IPS-18a (cell line): ENCODE results near the gene HLA-DQB1.
A peak's percentile ranks its signal among the peaks of the same experiment; 100 is the strongest.
"Not testable (repeated sequence)": the region's sequence is repeated elsewhere in the genome, so short reads cannot be mapped to it uniquely, and the experiment has no call there.

ENCODE experiments used
- H3K27ac ChIP-seq: one replicate; pipeline ENCODE4 v1.5.1; 2013; ENCODE audit warnings: low read length
- H3K27me3 ChIP-seq: one replicate; pipeline ENCODE4 v1.6.1; 2013; ENCODE audit warnings: mild to moderate bottlenecking, low read length; ENCODE audit not compliant: control insufficient read depth, insufficient read depth
- H3K36me3 ChIP-seq: one replicate; pipeline ENCODE4 v1.6.1; 2013; ENCODE audit warnings: low read depth, low read length; ENCODE audit not compliant: control insufficient read depth
- H3K4me1 ChIP-seq: one replicate; pipeline ENCODE4 v1.6.1; 2013; ENCODE audit warnings: low read depth, low read length; ENCODE audit not compliant: control insufficient read depth
- H3K4me3 ChIP-seq: one replicate; pipeline ENCODE4 v1.5.1; 2013; ENCODE audit warnings: low read length
- H3K9ac ChIP-seq: one replicate; pipeline ENCODE4 v1.6.1; 2013; ENCODE audit warnings: mild to moderate bottlenecking, low read length, moderate library complexity
- H3K9me3 ChIP-seq: one replicate; pipeline ENCODE4 v1.6.1; 2013; ENCODE audit warnings: low read depth, low read length; ENCODE audit not compliant: control insufficient read depth

Gene HLA-DQB1

DNA sequence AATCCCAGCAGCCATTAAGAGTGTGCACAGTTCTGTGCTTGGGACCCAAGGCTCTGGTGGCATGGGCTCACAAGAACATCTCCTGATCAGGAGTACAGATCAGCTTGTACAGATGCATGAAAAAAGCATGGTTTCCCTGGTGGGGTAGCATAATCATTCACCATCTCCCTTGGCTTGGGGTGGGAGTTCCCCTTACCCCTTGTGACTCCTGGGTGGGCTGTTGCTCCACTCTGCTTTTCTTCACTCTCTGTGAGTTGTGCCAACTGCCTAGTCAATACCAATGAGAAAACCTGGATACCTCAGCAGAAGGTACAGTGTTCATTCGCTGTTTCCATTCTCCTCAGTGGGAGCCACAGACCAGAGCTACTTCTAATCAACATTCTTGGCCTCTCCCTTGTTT, 13.6 kb upstream of the HLA-DQB1 start:
- Histone ChIP-seq H3K9me3 (no peaks in the 10 kb centered on the region), H3K27ac (no peak overlapping the region), H3K4me3 (no peak overlapping the region), H3K4me1 (no peaks in the 10 kb centered on the region), H3K9ac (no peak overlapping the region), H3K36me3 (no peaks in the 10 kb centered on the region), H3K27me3 (no peaks in the 10 kb centered on the region)

DNA sequence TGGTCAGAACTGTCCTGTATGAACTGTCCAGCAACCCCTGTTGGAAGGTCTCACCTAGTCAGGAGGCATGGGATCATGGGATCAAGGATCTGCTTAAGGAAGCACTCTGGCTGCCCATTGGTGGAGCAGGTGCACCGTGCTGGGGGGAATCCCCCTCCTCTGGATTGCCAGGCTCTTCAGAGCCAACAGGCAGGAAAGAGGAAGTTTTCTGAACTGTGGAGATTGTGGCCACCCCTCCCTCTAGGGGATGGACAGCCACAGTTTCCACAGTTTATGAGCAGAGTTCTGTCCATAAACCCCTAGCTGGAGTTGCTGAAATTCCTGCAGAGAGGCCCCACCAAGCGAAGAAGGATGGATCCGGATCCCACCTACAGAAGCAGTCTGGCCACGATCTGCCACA, 13.0 kb upstream of the HLA-DQB1 start:
- H3K4me3 ChIP-seq, result no peak overlapping the region
- H3K36me3 ChIP-seq, result no peaks in the 10 kb centered on the region
- no peaks in the 10 kb centered on the region for H3K9me3 ChIP-seq
- no peaks in the 10 kb centered on the region for H3K27me3 ChIP-seq
- no peak overlapping the region for H3K27ac ChIP-seq
- no peaks in the 10 kb centered on the region for H3K4me1 ChIP-seq
- H3K9ac ChIP-seq, result no peak overlapping the region

DNA sequence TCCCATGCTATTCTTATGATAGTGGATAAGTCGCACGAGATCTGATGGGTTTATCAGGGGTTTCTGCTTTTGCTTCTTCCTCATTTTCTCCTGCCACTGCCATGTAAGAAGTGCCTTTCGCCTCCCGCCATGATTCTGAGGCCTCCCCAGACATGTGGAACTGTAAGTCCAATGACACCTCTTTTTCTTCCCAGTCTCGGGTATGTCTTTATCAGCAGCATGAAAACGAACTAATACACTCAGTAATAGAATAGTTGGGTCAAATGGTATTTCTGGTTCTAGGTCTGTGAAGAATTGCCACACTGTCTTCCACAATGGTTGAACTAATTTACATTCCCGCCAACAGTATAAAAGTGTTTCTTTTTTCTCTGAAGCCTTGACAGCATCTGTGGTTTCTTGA, 7.7 kb upstream of the HLA-DQB1 start:
- not testable (repeated sequence) for H3K27ac ChIP-seq, H3K4me3 ChIP-seq, H3K36me3 ChIP-seq, H3K9ac ChIP-seq, H3K4me1 ChIP-seq, H3K9me3 ChIP-seq, H3K27me3 ChIP-seq

DNA sequence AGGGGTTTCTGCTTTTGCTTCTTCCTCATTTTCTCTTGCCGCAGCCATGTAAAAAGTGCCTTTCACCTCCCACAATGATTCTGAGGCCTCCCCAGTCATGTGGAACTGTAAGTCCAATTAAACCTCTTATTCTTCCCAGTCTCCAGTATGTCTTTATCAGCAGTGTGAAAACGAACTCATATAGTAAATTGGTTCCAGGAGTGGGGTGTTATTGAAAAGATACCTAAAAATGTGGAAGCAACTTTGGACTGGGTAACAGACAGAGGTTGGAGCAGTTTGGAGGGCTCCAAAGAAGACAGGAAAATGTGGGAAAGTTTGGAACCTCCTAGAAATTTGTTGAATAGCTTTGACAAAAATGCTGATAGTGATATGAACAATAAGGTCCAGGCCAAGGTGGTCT, 5.5 kb upstream of the HLA-DQB1 start:
- H3K4me1 ChIP-seq, H3K4me3 ChIP-seq, H3K27ac ChIP-seq, H3K9me3 ChIP-seq, H3K36me3 ChIP-seq, H3K27me3 ChIP-seq, H3K9ac ChIP-seq: not testable (repeated sequence)

DNA sequence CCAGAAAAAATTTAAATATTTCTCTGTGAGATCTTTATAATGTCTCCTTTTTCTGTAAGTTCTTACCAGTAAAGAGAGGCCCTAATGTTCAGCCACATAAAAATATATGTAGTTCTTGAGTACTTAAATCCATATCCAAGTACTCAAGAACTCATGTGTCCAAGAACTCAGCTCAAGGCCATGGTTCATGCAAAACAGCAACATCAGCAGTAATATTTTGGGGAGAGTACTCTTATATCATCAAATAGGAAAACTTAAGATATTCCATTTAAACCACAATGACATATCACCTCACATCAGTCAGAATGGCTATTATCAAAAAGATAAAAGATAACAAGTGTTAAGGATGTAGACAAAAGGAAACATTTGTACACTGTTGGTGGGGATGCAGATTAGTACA, 3.4 kb upstream of the HLA-DQB1 start:
- Histone ChIP-seq H3K36me3 (no peaks in the 10 kb centered on the region), H3K9ac (no peak overlapping the region), H3K27me3 (peaks cover 10% of the 10 kb centered on the region), H3K9me3 (no peaks in the 10 kb centered on the region), H3K27ac (no peak overlapping the region), H3K4me3 (no peak overlapping the region), H3K4me1 (no peaks in the 10 kb centered on the region)

DNA sequence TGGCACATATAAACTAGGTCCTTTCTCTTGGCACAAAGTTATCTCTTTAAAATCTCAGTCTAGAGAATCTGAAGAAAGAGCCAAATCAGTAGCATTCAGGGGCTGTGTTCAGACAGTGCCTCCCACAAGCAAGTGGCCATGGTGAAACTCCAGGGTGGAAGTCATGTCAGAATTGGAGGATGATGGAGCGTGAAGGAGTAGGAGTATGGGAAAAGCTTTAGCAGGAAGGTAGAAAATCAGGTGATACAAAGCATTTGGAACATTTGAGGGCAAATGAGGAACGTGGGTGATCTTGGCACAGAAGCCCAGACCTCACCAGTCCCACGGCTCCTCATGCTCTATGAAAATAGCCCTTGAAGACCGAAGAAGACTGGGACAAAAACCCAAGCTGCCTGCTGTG, 2.8 kb upstream of the HLA-DQB1 start:
- Histone ChIP-seq H3K4me3 (no peak overlapping the region), H3K9ac (no peak overlapping the region), H3K27ac (no peak overlapping the region), H3K36me3 (no peaks in the 10 kb centered on the region), H3K27me3 (peaks cover 10% of the 10 kb centered on the region), H3K4me1 (no peaks in the 10 kb centered on the region), H3K9me3 (no peaks in the 10 kb centered on the region)

DNA sequence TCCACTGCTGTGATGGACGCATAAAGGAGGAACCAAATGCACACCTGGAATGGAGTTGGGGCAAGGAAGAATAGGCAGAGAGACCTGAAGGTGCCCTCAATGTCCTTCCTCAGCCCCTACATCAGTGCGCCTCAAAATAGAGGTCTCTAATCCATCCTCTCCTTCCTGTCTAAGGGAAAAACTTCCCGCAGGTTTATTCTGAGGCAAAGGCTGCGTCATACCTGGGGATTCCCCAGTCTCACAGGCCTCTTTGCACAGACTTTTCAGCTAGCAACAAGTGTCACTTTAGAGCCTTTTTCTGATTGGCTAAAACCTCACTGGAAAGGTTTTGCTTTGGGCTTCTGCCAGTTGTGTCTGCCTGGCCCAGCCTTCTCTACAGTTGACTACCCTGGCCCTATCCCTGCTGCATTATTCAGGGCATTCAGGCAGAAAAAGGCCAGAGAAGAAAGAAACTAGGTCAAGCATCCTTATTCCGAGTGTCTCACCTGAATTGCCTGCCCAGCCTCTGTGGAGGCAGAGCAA, 1.8 kb upstream of the HLA-DQB1 start:
- Histone ChIP-seq H3K4me3 (no peak overlapping the region), H3K27me3 (peaks cover 10% of the 10 kb centered on the region), H3K36me3 (no peaks in the 10 kb centered on the region), H3K4me1 (no peaks in the 10 kb centered on the region), H3K27ac (no peak overlapping the region), H3K9me3 (no peaks in the 10 kb centered on the region), H3K9ac (no peak overlapping the region)

DNA sequence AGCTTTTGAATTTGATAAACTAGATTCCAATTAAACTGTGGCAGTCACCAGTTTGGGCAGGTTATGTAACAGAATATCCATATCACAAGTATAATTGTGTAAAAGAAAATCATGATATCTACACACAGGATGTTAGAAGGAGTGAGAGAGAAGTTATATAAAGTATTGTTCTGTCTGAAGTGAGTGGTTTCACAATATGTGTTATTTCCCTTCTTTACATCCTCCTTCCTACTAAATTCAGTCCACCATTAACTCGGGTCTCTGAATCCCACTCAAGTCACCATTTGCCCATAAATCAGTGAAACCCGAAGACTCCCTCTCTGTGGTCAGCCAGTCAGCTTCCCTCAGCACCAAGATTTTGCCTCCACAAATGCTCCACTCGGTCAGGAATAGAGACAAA, 796 bp downstream of the HLA-DQB1 start:
- H3K4me1 ChIP-seq, result no peaks in the 10 kb centered on the region
- H3K36me3 ChIP-seq, result no peaks in the 10 kb centered on the region
- H3K4me3 ChIP-seq, result no peak overlapping the region
- H3K27me3 ChIP-seq, result peaks cover 10% of the 10 kb centered on the region
- no peak overlapping the region for H3K9ac ChIP-seq
- no peak overlapping the region for H3K27ac ChIP-seq
- H3K9me3 ChIP-seq, result no peaks in the 10 kb centered on the region

DNA sequence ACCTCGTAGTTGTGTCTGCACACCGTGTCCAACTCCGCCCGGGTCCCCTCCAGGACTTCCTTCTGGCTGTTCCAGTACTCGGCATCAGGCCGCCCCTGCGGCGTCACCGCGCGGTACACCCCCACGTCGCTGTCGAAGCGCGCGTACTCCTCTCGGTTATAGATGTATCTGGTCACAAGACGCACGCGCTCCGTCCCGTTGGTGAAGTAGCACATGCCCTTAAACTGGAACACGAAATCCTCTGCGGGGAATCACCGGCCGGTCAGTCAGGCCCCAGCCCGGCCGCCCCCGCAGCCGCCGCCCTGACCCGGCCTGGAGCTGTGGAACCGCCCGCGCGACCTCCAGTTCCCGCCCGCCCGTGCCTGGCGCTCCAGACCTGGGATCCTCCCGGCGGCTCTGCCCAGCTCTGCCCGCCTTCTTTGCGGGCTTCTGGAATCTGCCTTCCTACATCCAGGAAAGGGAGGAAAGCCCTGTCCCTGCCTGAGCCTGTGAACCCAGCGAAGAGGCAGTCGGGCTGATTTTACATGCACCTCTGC, 1.6 kb downstream of the HLA-DQB1 start:
- Histone ChIP-seq H3K9ac (no peak overlapping the region), H3K4me3 (peak overlapping the region; percentile 17), H3K27me3 (peaks cover 10% of the 10 kb centered on the region)

DNA sequence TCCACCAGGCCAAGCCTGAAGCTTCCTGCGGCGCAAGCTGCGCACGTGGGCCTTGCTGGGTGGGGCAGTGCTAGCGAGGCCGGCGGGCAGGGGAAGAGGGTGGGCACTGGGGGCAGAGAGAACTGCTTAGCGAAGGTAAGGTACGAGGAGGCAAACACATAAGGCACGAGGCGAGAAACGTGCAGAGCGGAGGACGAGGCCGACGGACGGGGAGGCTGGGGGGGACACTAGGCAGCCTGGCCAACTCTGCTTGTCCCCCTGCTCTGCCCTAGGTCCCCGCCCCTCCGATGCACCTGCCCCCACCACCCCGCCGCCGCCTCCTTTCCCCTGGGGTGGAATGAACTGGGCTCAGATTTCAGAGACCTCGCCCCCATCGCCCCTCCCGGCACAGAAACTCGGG, 2.1 kb downstream of the HLA-DQB1 start:
- Histone ChIP-seq H3K4me1 (no peaks in the 10 kb centered on the region), H3K9ac (no peak overlapping the region), H3K9me3 (no peaks in the 10 kb centered on the region), H3K27me3 (peaks cover 10% of the 10 kb centered on the region), H3K4me3 (no peak overlapping the region), H3K27ac (no peak overlapping the region), H3K36me3 (no peaks in the 10 kb centered on the region)

More for the DNA sequence above, 1.6 kb downstream of the HLA-DQB1 start:
- Histone ChIP-seq H3K27ac (no peak overlapping the region), H3K36me3 (no peaks in the 10 kb centered on the region), H3K4me1 (no peaks in the 10 kb centered on the region), H3K9me3 (no peaks in the 10 kb centered on the region)

DNA sequence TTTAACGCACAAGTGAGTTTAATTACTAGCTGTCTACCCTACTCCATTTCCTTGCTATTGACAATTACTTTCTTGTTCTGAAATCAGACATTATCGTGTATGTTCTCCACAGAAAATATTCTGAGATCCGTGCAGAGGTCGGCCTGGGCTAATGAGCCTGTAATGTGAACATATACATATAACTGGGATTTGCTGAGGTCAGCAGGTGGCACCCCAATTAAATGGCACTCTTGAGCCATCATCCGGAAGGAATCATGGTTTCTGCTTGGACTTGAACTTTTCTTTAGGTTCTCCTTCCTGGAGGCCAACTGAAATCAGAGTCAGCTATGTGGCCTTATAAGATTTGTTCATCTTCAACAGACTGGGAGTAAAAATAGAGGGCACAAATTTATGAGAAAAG, 3.6 kb downstream of the HLA-DQB1 start:
- H3K9me3 ChIP-seq, result no peaks in the 10 kb centered on the region
- no peak overlapping the region for H3K4me3 ChIP-seq
- no peaks in the 10 kb centered on the region for H3K36me3 ChIP-seq
- peaks cover 10% of the 10 kb centered on the region for H3K27me3 ChIP-seq
- no peak overlapping the region for H3K27ac ChIP-seq
- H3K9ac ChIP-seq, result no peak overlapping the region
- H3K4me1 ChIP-seq, result no peaks in the 10 kb centered on the region

DNA sequence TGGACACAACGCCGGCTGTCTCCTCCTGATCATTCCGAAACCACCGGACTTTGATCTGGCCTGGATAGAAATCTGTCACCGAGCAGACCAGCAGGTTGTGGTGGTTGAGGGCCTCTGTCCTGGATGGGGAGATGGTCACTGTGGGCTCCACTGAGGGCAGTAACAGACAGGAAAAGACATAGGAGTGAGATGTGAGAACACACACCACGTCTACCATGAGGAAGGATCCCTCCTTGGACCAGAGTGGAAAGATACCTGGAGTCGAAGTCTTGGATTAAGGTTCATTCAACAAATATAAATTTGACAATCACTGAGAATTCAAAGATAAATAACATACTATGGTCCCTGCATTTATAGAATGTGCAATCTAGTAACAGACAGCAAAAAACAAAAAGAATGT, 4.4 kb downstream of the HLA-DQB1 start:
- Histone ChIP-seq H3K27ac (no peak overlapping the region), H3K27me3 (peaks cover 10% of the 10 kb centered on the region)

More for the DNA sequence above, 4.4 kb downstream of the HLA-DQB1 start:
- Histone ChIP-seq H3K4me3 (no peak overlapping the region), H3K9me3 (no peaks in the 10 kb centered on the region), H3K36me3 (no peaks in the 10 kb centered on the region), H3K9ac (no peak overlapping the region), H3K4me1 (no peaks in the 10 kb centered on the region)
